Sigmoid colon (tissue), 7 donors: ENCODE data around the gene RNU1-4. TPM values are rescaled to one million over a fixed set of nuclear protein-coding genes. Genes with fewer than 3 reads are reported as not detected.
A peak's percentile ranks its signal among the peaks of the same experiment; 100 is the strongest.
"Not testable (repeated sequence)": the region's sequence is repeated elsewhere in the genome, so short reads cannot be mapped to it uniquely, and the experiment has no call there.

Source experiments
- DNase-seq: peaks from one replicate; pipeline ENCODE4 v3.0.0-alpha.2; 2019
- H3K27ac ChIP-seq, 4 donors: fragments of 200-600 bp; sonication (generic); one replicate each; pipeline ENCODE4 v1.5.1; 2016 to 2019; ENCODE audit warnings: mild to moderate bottlenecking in 1 of 4
- H3K27me3 ChIP-seq, 3 donors: fragments of 200-600 bp; sonication (generic); one replicate each; pipeline ENCODE4 v1.5.1; 2019; ENCODE audit warnings: mild to moderate bottlenecking in 1 of 3
- H3K36me3 ChIP-seq, 4 donors: fragments of 200-600 bp; sonication (generic); one replicate each; pipeline ENCODE4 v1.5.1; 2016 to 2019
- H3K4me1 ChIP-seq, 4 donors: fragments of 200-600 bp; sonication (generic); one replicate each; pipeline ENCODE4 v1.5.1; 2017 to 2019
- H3K4me3 ChIP-seq, 4 donors: fragments of 200-600 bp; sonication (generic); one replicate each; pipeline ENCODE4 v1.5.1; 2017 to 2019; ENCODE audit warnings: mild to moderate bottlenecking in 2 of 4, moderate library complexity in 1 of 4
- H3K9me3 ChIP-seq, 4 donors: fragments of 200-600 bp in 3 of 4; sonication (generic) in 3 of 4; one replicate each; pipeline versions ENCODE4 v1.5.1 to v1.6.1; 2013 to 2019
- whole genome bisulfite sequencing, 2 donors: extraction: QIAGEN DNeasy Blood & Tissue Kit; methylation state at CpG; one replicate each; pipeline ENCODE4 v1.1.7; 2013; 5-methylcytosine and 5-hydroxymethylcytosine counted together
- intact Hi-C: fragments of 100-400 bp; cut with DNase I; formaldehyde crosslinking; loops from one replicate; pipeline ENCODE4 v1.15.1; 2023
- polyA plus RNA-seq, 3 donors: library from polyadenylated mRNA; stranded (reverse); fragments of 200-250 nt; gene quantifications; one replicate each; pipeline ENCODE4 v1.2.3, GENCODE V29; 2013
- small RNA-seq, 3 donors: library from RNA; depleted of rRNA; stranded (forward); fragments of <200 nt; gene quantifications; one replicate each; pipeline ENCODE3, GENCODE V24; 2016
- total RNA-seq, 4 donors: library from RNA; depleted of rRNA; stranded (reverse); fragments of >200 nt; gene quantifications; one replicate each; pipeline ENCODE4 v1.1.0, GENCODE V29; 2016
- donor health status: healthy with polysubstance abuse.
- donor health status: Bipolar disorder and iron deficiency.
- donor health status: healthy.

Gene RNU1-4
- total and polyA plus RNA-seq, 7 donors, result under 0.01 TPM; not detected in 3

DNA sequence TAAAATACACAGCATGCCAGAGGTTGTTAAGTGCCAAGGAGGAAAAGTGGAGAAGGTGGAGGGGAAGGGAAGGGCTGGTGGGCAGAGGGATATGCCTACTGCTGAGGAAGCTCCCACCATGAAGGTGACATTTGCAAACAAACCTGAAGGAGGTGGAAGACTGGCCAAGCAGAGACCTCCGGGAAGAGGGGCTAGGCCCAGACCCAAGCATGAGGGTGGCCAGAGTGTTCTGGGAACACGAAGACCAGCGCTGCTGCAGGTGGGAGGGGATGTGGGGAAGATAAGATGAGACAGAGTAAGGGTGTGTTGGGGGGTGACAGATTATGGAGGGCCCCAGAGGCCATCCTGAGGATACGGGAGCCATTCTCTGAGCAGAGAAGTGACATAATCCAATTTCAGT is 37.5 kb downstream of the RNU1-4 start:
- H3K4me1 ChIP-seq, result peaks cover 0 to 16% (median 3%) of the 10 kb centered on the region in 4 donors
- H3K9me3 ChIP-seq, H3K4me3 ChIP-seq, H3K27ac ChIP-seq, intact Hi-C loops, H3K36me3 ChIP-seq, H3K27me3 ChIP-seq: not testable (repeated sequence)
- DNase-seq, result peak; percentile 61
- 93 to 96% methylated on average over 4 of the region's 4 CpGs for WGBS, 2 donors

DNA sequence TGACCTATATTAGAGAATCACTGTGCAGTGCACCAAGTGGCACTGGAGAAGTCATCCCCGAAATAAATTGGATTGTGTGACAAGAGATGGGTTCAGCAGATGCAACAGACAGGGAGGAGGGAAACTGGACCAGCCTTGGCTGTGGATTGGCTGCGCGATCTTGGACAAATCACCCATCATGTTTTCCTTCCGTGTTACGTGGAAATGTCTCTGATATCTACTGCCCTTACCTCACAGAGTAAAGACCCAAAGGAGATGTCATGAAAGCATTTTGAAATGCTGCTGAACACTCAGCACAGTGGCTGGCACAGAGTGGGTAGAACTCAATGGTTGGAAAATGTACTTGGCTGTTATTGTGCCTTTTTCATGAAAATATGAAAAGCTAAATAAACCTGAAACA is 39.2 kb downstream of the RNU1-4 start:
- intact Hi-C loops, H3K36me3 ChIP-seq, H3K4me3 ChIP-seq, H3K27ac ChIP-seq, H3K9me3 ChIP-seq, H3K27me3 ChIP-seq, DNase-seq: not testable (repeated sequence)
- WGBS, 2 donors, result 79 to 93% methylated on average over 5 of the region's 5 CpGs
- peaks cover 0 to 11% (median 3%) of the 10 kb centered on the region in 4 donors for H3K4me1 ChIP-seq

DNA sequence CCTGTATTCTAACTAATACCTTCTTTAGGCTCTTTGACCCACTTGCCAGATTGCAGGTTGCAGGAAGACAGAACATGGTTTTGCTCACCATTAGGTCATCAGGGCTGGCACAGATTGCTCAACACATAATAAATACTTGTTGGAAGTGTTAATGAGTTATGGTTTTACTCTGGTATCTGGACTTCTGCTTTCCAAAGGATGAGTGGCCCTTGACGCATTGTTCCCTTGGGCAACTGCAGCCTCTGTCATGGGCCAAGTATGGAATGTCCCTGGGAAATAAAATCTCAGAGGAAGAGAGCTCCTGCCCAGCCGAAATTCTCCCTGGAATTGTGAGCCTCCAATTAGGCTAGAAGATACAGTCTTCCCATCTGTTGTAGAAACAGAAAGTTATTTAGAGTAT is 40.7 kb downstream of the RNU1-4 start:
- intact Hi-C loops, H3K4me3 ChIP-seq, H3K36me3 ChIP-seq, DNase-seq, H3K27me3 ChIP-seq, H3K9me3 ChIP-seq: not testable (repeated sequence)
- Histone ChIP-seq H3K27ac (peak overlapping the region in 2 of 4 donors; percentile 69 to 70), H3K4me1 (peaks cover 0 to 11% (median 3%) of the 10 kb centered on the region in 4 donors)
- WGBS, 2 donors, result no CpG with 5 or more reads among the region's 2 CpGs

DNA sequence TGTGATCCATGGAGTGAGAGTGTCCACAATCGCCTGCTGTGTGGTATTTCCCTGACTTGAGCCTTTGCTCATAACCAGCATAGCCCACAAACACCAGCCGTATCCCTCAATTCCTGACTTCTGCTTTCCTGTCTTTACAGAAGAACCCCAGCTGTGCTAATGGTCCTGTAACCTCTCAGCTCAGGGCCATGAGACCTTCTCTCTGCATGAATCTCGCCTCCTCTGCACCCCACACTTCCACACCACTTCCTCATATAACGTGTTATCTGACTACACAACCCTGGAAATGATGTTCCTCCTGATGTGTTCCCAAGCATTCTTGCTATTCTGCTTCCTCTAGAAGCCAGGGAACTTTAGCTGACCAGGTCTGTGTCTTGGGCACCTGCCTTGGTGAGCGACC is 41.3 kb downstream of the RNU1-4 start:
- H3K4me1 ChIP-seq, result peaks cover 0 to 11% (median 3%) of the 10 kb centered on the region in 4 donors
- DNase-seq, result not testable (repeated sequence)

DNA sequence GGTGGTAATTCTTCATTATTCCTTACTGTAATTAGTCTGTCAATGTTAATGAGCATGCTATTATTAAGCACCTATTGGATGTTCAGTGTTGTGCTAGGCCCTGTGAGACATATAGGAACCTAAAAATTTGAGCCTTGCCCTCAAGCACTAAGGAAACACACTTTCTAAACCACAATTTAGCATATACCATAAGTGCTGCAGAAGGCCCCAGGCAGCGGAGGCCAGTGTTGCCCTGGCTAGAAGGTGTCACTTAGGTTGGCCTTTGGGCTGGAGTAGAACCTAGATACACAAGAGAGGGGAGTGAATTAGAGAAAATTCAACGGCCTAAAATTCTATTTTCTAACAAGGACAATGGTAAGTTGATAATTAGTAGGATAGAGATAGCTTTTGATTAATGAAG is 44.6 kb downstream of the RNU1-4 start:
- peaks cover 0 to 11% (median 0%) of the 10 kb centered on the region in 4 donors for H3K4me1 ChIP-seq
- H3K36me3 ChIP-seq, H3K4me3 ChIP-seq, intact Hi-C loops, DNase-seq, H3K9me3 ChIP-seq, H3K27me3 ChIP-seq, H3K27ac ChIP-seq: not testable (repeated sequence)
- WGBS, 2 donors, result no CpG with 5 or more reads among the region's 2 CpGs

More for the DNA sequence above, 41.3 kb downstream of the RNU1-4 start:
- H3K4me3 ChIP-seq, H3K27me3 ChIP-seq, H3K36me3 ChIP-seq, H3K9me3 ChIP-seq, intact Hi-C loops: not testable (repeated sequence)
- H3K27ac ChIP-seq, result peak overlapping the region in 2 of 4 donors; percentile 69 to 70
- 55 to 87% methylated on average over 3 of the region's 5 CpGs for WGBS, 2 donors

DNA sequence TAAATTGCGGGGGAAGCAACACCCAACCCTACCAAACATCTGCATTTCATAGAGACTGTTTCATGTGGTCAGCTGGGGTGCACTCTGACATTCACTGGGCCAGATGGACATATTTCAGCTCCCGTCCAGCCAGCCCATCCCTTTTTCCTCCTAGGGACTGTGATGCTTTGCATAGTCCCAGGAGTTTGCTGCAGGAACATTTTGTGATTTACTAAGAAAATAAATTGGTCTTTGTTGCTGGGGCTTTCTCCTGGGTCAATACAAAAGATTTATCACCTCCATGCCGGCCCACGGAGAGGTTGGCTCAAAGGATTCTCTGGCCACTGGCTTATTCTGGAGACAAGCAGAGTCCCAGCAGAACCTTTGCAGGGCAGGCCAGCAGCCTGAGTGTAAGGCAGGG is 46.0 kb downstream of the RNU1-4 start:
- intact Hi-C loops, H3K4me3 ChIP-seq: not testable (repeated sequence)
- WGBS, 2 donors, result 73 to 75% methylated on average over 4 of the region's 4 CpGs

DNA sequence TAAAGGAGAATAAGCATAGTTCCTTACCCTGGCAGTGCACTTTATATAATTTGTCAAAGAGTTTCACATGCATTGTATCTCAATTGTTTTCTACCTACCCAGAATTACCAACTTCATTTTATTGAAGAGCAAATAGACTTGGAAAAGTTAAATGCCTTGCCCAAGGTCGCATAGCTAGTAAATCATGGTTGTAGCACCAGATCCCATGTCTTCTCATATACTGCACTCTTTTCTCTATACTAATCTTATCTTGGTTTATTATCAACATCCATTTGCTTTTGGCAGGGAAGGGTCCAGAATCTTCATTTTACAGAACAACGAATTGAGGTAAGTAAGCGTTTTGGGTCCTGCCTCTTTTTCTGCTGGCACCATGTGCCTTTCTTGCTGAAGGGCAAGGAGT is 46.9 kb downstream of the RNU1-4 start:
- H3K36me3 ChIP-seq, H3K9me3 ChIP-seq, H3K4me3 ChIP-seq, H3K4me1 ChIP-seq, intact Hi-C loops, H3K27ac ChIP-seq, H3K27me3 ChIP-seq, DNase-seq: not testable (repeated sequence)
- WGBS, 2 donors, result 41 to 70% methylated on average over 1 to 2 of the region's 3 CpGs

More for the DNA sequence above, 46.0 kb downstream of the RNU1-4 start:
- not testable (repeated sequence) for H3K36me3 ChIP-seq, H3K9me3 ChIP-seq, H3K27ac ChIP-seq, H3K4me1 ChIP-seq, DNase-seq, H3K27me3 ChIP-seq

DNA sequence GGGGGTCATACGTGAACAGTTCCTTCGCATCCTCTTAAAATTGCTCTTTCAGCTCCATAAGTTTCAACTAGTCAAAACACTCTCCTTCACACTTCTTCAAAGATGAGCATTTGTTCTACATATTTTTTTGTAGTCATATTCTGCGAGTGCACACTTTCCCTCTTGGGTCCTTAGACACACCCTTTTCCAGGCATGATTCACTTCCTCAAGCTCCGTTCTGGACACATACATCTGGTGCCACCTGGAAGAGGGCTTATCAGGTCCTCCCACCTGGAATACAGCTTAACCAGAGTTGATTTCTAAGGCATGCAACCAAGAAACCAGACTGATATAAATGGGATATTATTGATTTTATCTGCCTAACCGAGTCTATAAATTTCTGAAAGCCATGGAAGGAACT is 47.4 kb downstream of the RNU1-4 start:
- H3K4me1 ChIP-seq, H3K27me3 ChIP-seq, H3K27ac ChIP-seq, intact Hi-C loops, H3K4me3 ChIP-seq, DNase-seq, H3K36me3 ChIP-seq, H3K9me3 ChIP-seq: not testable (repeated sequence)
- 11 to 45% methylated on average over 3 of the region's 5 CpGs for WGBS, 2 donors

Small RNA genes within 50 kb of the gene (small RNA-seq; reads per million reads assigned to genes)
- 0 reads per million in 3 donors for gene RNU1-4

Other genes starting within 250 kb of the RNU1-4 start
- under 1 TPM; under 0.01 TPM for gene RNU1-1, start 226.2 kb upstream of the RNU1-4 start, total RNA-seq
- not detected for gene RNU1-1, start 226.2 kb upstream of the RNU1-4 start, polyA plus RNA-seq
- 10 to 100 TPM; 30.3 to 80.9 (median 37.2) TPM for gene NBPF1, start 127.0 kb upstream of the RNU1-4 start, total RNA-seq
- 10 to 100 TPM; 12.1 to 42.8 (median 21.0) TPM for gene NBPF1, start 127.0 kb upstream of the RNU1-4 start, polyA plus RNA-seq
- under 1 TPM; under 0.01 TPM for gene RNU1-3, start 73.6 kb upstream of the RNU1-4 start, total RNA-seq
- not detected for gene RNU1-3, start 73.6 kb upstream of the RNU1-4 start, polyA plus RNA-seq
- under 1 TPM; under 0.01 TPM for gene RNU1-2, start 155.5 kb downstream of the RNU1-4 start, total RNA-seq
- not detected for gene RNU1-2, start 155.5 kb downstream of the RNU1-4 start, polyA plus RNA-seq
- gene CROCC, start 181.4 kb downstream of the RNU1-4 start, total RNA-seq, result 10 to 100 TPM; 11.4 to 25.5 (median 20.3) TPM
- 10 to 100 TPM in 1 of 3 donors, 1 to 10 TPM in 2; 3.5 to 24.3 (median 7.8) TPM for gene CROCC, start 181.4 kb downstream of the RNU1-4 start, polyA plus RNA-seq
- 10 to 100 TPM in 3 of 4 donors, 1 to 10 TPM in 1; 7.1 to 26.6 (median 14.1) TPM for gene MFAP2, start 240.1 kb downstream of the RNU1-4 start, total RNA-seq
- 1 to 10 TPM in 2 of 3 donors, not detected in 1; 3.6 to 7.4 TPM for gene MFAP2, start 240.1 kb downstream of the RNU1-4 start, polyA plus RNA-seq